Nephron progenitor cell (in vitro differentiated cells): ENCODE results near the gene TGFA.
A peak's percentile ranks its signal among the peaks of the same experiment; 100 is the strongest.

Experiments used
- DNase-seq: peaks from one replicate; pipeline ENCODE4 v3.0.0; 2021
- H3K27ac Mint-ChIP-seq: 2 replicates; pipeline ENCODE4 v1.8.0; 2021; ENCODE audit warnings: mild to moderate bottlenecking, moderate library complexity, mixed read lengths
- H3K27me3 Mint-ChIP-seq: 2 replicates; pipeline ENCODE4 v1.8.0; 2021; ENCODE audit warnings: mild to moderate bottlenecking, low read depth, mixed read lengths; ENCODE audit not compliant: poor library complexity
- H3K36me3 Mint-ChIP-seq: 2 replicates; pipeline ENCODE4 v1.8.0; 2021; ENCODE audit warnings: low read depth, mixed read lengths
- H3K4me1 Mint-ChIP-seq: 2 replicates; pipeline ENCODE4 v1.8.0; 2021; ENCODE audit warnings: mixed read lengths
- H3K4me3 Mint-ChIP-seq: 2 replicates; pipeline ENCODE4 v1.8.0; 2021; ENCODE audit warnings: mild to moderate bottlenecking, moderate library complexity, mixed read lengths
- H3K9me3 Mint-ChIP-seq: 2 replicates; pipeline ENCODE4 v1.8.0; 2021; ENCODE audit warnings: mild to moderate bottlenecking, moderate library complexity, mixed read lengths
- CTCF ChIP-seq: fragments of 200-600 bp; sonication (generic); IDR thresholded peaks from 2 replicates; pipeline ENCODE4 v1.5.0; 2021; ENCODE audit warnings: antibody characterized with exemption

TGFA gene

DNA sequence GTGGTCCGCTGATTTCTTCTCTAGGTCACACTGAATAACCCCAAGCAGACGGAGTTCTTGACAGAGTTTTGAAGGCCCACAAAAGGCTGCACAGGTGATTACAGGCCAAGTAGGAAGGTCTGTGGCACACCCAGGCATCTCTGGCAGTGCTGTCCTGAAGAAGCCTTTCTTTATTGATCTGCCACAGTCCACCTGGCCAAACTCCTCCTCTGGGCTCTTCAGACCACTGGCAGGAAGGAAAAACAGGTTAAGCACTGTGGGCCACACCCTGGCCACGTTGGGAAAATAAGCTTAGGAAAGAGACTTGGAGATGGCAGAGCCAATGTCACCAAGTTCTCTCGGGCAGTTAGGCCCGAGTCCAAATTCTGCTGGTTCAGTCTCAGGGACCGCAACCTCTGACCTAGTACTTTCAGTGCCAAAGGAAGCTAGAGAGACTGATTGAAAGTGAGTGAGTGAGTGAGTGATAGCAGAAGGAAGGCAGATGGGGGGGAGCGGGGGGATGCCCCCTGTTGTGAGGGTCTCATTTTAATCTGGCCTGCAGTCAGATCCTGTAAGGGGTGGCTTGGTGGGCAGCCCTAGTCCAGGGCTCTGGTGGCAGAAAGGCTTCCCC is 102.9 kb downstream of the TGFA start:
- no peak for TF ChIP-seq CTCF

DNA sequence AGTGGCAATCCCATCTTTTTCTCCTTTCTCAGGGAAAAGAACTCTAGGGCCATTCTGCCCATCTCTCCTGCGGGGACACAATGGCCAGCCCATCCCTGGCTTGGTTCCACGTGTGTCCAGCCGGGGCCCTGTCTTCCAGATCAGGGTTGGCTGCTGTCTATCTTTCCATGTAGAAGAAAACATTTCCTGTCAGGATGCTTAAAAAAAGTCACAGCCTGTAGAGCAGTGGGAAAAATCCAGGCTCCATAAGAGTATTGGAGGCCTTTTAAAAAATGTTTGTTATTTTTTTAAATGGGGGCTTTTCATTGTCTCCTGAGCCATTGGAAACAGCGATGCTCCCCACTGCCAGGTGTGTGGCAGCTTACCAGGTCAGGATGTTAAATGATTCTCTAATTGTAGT is 105.6 kb downstream of the TGFA start:
- no peak overlapping the region for H3K4me3 Mint-ChIP-seq
- DNase-seq = no peak
- H3K27me3 Mint-ChIP-seq = no peaks in the 10 kb centered on the region
- no peaks in the 10 kb centered on the region for H3K9me3 Mint-ChIP-seq
- H3K27ac Mint-ChIP-seq = no peak overlapping the region
- no peaks in the 10 kb centered on the region for H3K4me1 Mint-ChIP-seq
- H3K36me3 Mint-ChIP-seq = peaks cover 20% of the 10 kb centered on the region
- no peak for TF ChIP-seq CTCF

More for the DNA sequence above, 102.9 kb downstream of the TGFA start:
- no peaks in the 10 kb centered on the region for H3K4me1 Mint-ChIP-seq
- H3K27ac Mint-ChIP-seq = no peak overlapping the region
- no peaks in the 10 kb centered on the region for H3K9me3 Mint-ChIP-seq
- H3K4me3 Mint-ChIP-seq = no peak overlapping the region
- peaks cover 20% of the 10 kb centered on the region for H3K36me3 Mint-ChIP-seq
- no peaks in the 10 kb centered on the region for H3K27me3 Mint-ChIP-seq
- DNase-seq = no peak

- no peak for DNase-seq
- Mint-ChIP-seq H3K4me1 (peaks cover 18% of the 10 kb centered on the region), H3K36me3 (no peaks in the 10 kb centered on the region), H3K9me3 (no peaks in the 10 kb centered on the region), H3K4me3 (no peak overlapping the region), H3K27ac (no peak overlapping the region), H3K27me3 (peaks cover 6% of the 10 kb centered on the region)
- no peak for TF ChIP-seq CTCF
Observed at GRCh38 chr2:70443726-70444125, 109.9 kb downstream of the TGFA start.

DNA sequence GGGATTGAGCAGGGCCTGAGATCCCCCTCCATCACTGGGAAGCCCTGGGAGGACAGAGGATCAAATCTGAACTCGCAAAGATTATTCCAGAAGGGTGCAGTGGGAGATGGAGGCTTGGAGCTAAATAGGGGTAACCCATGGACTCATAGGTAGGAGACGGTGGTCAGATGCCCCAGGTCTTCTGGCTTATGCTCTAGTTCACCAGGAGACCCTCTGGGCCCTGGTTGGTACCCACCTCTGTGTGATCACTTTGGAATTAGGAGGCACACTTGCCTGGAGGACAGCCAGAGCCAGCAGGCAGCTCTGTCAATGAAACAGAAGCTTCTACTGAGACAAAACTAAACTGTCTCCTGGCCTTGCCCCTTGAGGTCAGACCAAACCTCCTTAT is 110.6 kb downstream of the TGFA start:
- H3K4me3 Mint-ChIP-seq = no peak overlapping the region
- DNase-seq = no peak
- H3K9me3 Mint-ChIP-seq = no peaks in the 10 kb centered on the region
- peaks cover 18% of the 10 kb centered on the region for H3K4me1 Mint-ChIP-seq
- no peak for TF ChIP-seq CTCF
- peaks cover 10% of the 10 kb centered on the region for H3K27me3 Mint-ChIP-seq
- no peaks in the 10 kb centered on the region for H3K36me3 Mint-ChIP-seq
- H3K27ac Mint-ChIP-seq = no peak overlapping the region

GRCh38 chr2:70442301-70443077 is 111.1 kb downstream of the TGFA start:
- H3K27ac Mint-ChIP-seq = peak overlapping the region; percentile 83
- peaks cover 11% of the 10 kb centered on the region for H3K27me3 Mint-ChIP-seq
- TF ChIP-seq CTCF = no peak
- peaks cover 18% of the 10 kb centered on the region for H3K4me1 Mint-ChIP-seq
- H3K9me3 Mint-ChIP-seq = no peaks in the 10 kb centered on the region
- H3K36me3 Mint-ChIP-seq = no peaks in the 10 kb centered on the region
- DNase-seq = no peak
- no peak overlapping the region for H3K4me3 Mint-ChIP-seq

DNA sequence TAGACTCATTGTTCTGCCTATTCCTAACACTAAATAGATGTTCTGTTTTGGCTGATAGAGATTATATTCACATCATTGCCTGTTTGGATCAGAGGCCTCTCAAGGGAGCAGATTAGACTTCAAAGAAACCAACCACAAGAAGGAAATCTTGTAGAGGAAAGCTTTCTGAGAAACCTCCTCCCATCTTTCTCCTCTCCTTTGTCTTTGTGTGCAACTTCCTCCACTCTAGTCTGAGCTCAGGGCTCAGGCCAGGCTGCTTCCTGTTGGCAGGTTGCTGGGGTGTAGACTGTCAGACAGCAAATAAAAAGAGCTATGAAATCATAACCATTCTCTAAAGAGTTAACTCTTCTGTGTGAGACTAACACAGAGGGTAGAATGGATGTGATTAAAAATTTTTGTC is 113.0 kb downstream of the TGFA start:
- no peak for DNase-seq
- H3K4me3 Mint-ChIP-seq = no peak overlapping the region
- peaks cover 18% of the 10 kb centered on the region for H3K4me1 Mint-ChIP-seq
- H3K27me3 Mint-ChIP-seq = peaks cover 11% of the 10 kb centered on the region
- TF ChIP-seq CTCF = no peak
- no peaks in the 10 kb centered on the region for H3K36me3 Mint-ChIP-seq
- no peaks in the 10 kb centered on the region for H3K9me3 Mint-ChIP-seq
- H3K27ac Mint-ChIP-seq = no peak overlapping the region
